Measurements from ENCODE around the gene IGF1. TPM values are rescaled to one million over a fixed set of nuclear protein-coding genes. Genes with fewer than 3 reads are reported as not detected.

The IGF1 gene
- total RNA-seq, 2 experiments from 2014 or later, result 0.90 to 1.2 TPM

- ChIA-PET POLR2A (no interaction called here), CTCF (no interaction called here)
- Mint-ChIP-seq H3K4me1 (ENCODE audit: low read depth) (peaks cover 3% of the 10 kb centered on the region), H3K36me3 (ENCODE audit: low read depth) (no peaks in the 10 kb centered on the region), H3K4me3 (no peak overlapping the region), H3K9me3 (no peaks in the 10 kb centered on the region), H3K27ac (no peak overlapping the region), H3K27me3 (peaks cover 11% of the 10 kb centered on the region)
- no peak for DNase-seq
- no peak for ATAC-seq
- intact Hi-C loops (cut with micrococcal nuclease), result no loop called here
- TF ChIP-seq CTCF (IDR thresholded peaks at IDR 0.05), result no peak
Observed at GRCh38 chr12:102408487-102409297, 71.7 kb downstream of the IGF1 start.

- intact Hi-C loops (cut with micrococcal nuclease), result no loop called here
- ATAC-seq, result no peak
- Mint-ChIP-seq H3K27me3 (peaks cover 11% of the 10 kb centered on the region), H3K27ac (no peak overlapping the region), H3K36me3 (ENCODE audit: low read depth) (no peaks in the 10 kb centered on the region), H3K4me1 (ENCODE audit: low read depth) (peaks cover 3% of the 10 kb centered on the region), H3K4me3 (no peak overlapping the region), H3K9me3 (no peaks in the 10 kb centered on the region)
- no peak for DNase-seq
- CTCF ChIA-PET, result no interaction called here
- no peak for TF ChIP-seq CTCF (IDR thresholded peaks at IDR 0.05)
- POLR2A ChIA-PET, result no interaction called here
Observed at GRCh38 chr12:102407776-102408486, 72.4 kb downstream of the IGF1 start.

GRCh38 chr12:102406033-102406584 lies 74.3 kb downstream of the IGF1 start:
- CTCF ChIA-PET, result no interaction called here
- Mint-ChIP-seq H3K27me3 (peaks cover 13% of the 10 kb centered on the region), H3K4me3 (no peak overlapping the region), H3K27ac (no peak overlapping the region), H3K4me1 (ENCODE audit: low read depth) (peaks cover 3% of the 10 kb centered on the region), H3K36me3 (ENCODE audit: low read depth) (no peaks in the 10 kb centered on the region), H3K9me3 (no peaks in the 10 kb centered on the region)
- intact Hi-C loops (cut with micrococcal nuclease), result no loop called here
- no peak for TF ChIP-seq CTCF (IDR thresholded peaks at IDR 0.05)
- ATAC-seq (no peak), DNase-seq (no peak)
- POLR2A ChIA-PET, result no interaction called here

- Mint-ChIP-seq H3K4me3 (no peak overlapping the region), H3K27me3 (peaks cover 14% of the 10 kb centered on the region), H3K27ac (no peak overlapping the region), H3K4me1 (ENCODE audit: low read depth) (no peaks in the 10 kb centered on the region), H3K9me3 (no peaks in the 10 kb centered on the region), H3K36me3 (ENCODE audit: low read depth) (no peaks in the 10 kb centered on the region)
- no peak for TF ChIP-seq CTCF (IDR thresholded peaks at IDR 0.05)
- ATAC-seq (no peak), DNase-seq (no peak)
- ChIA-PET CTCF (no interaction called here), POLR2A (no interaction called here)
- intact Hi-C loops (cut with micrococcal nuclease), result no loop called here
Observed at GRCh38 chr12:102401087-102401486, 79.3 kb downstream of the IGF1 start.

- Mint-ChIP-seq H3K4me1 (ENCODE audit: low read depth) (no peaks in the 10 kb centered on the region), H3K9me3 (no peaks in the 10 kb centered on the region), H3K36me3 (ENCODE audit: low read depth) (no peaks in the 10 kb centered on the region), H3K27me3 (peaks cover 13% of the 10 kb centered on the region), H3K4me3 (no peak overlapping the region), H3K27ac (no peak overlapping the region)
- ChIA-PET POLR2A (interaction anchor here (0.6 kb wide), 1 partner anchor 437 kb away, joined by 3 read pairs; no protein-coding TSS in a partner anchor), CTCF (no interaction called here)
- no peak for TF ChIP-seq CTCF (IDR thresholded peaks at IDR 0.05)
- intact Hi-C loops (cut with micrococcal nuclease), result no loop called here
- DNase-seq, result no peak
- ATAC-seq, result no peak
Observed at GRCh38 chr12:102399653-102400052, 80.7 kb downstream of the IGF1 start.

Measured in activated CD8-positive, alpha-beta T cell treated with anti-CD3 and anti-CD28 coated beads for 36 hours (primary cell).